Measurements from ENCODE around the gene HNF1B.

DNA sequence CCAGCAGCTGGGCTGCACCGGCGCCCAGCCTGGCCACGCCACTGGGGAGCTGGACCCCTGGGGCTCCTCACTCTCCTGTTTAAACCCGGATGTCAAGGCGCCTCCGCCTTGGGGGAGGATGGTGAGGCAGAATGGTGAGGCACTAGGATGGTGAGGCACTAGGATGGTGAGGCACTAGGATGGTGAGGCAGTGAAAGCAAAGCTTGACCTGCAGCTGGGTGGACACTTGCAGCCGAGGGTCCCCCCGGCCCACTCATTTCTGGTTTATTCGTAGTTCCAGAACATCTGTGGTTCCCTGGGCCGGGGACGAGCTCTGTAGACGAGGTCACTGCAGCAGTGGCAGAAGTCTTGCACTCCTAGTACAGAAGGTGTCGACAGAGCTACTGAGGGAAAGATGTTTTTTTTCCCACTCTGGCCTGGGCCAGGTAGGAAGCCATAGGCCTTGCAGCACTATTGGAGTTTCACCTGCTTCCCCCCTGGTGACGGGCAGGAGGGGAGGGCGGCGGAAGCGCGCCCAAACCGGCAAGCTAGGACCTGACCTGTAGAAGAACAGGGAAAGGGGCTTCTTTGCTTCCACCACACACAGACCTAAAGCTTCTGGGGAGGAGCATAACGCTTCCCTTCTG, 1.1 kb upstream of the HNF1B start:
- no peak for TF ChIP-seq POLR2A (IDR thresholded peaks at IDR 0.05; ENCODE audit: low read depth, low read length)
- TF ChIP-seq POLR2AphosphoS5 (IDR thresholded peaks at IDR 0.05; ENCODE audit: low read depth, low read length) = no peak
- TF ChIP-seq TAF1 (IDR thresholded peaks at IDR 0.05; ENCODE audit: low read depth, low read length) = no peak
- TF ChIP-seq SPI1 (IDR thresholded peaks at IDR 0.05; ENCODE audit: low read depth, low read length) = no peak
